ENCODE data around the gene SRP19. TPM values are rescaled to one million over a fixed set of nuclear protein-coding genes. Genes with fewer than 3 reads are reported as not detected.

SRP19 gene
- total RNA-seq, 5 donors from 2014 or later (not counting 1 experiment from before 2014, with no cell fraction given) = 34.6 to 44.9 (median 40.4) TPM

DNA sequence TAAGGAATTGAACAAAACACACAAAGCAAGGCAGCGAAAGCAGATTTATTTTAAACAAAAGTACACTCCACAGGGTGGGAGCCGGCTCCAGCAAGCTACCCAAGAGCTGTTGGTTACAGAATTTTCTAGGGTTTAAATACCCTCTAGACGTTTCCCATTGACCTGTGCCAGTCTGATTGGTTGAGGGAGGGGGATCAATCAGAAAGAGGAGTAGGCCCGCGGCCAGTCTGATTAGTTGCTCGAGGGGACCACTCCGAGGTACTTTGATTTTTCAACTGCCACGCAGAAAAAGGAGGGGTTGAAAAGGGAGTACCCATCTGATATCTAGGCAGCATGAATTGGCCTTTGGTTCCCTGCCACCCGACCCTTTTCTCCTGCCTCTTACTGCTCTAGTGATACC is 998 bp downstream of the SRP19 start:
- no CpG with 5 or more reads among the region's 9 CpGs for WGBS (ENCODE audit: insufficient coverage)
- ATAC-seq (replicated peaks in 1 of 4) (no peak), DNase-seq (no peak)
- CTCF ChIA-PET = no interaction called here
- H3K4me3 ChIP-seq (ENCODE audit: control insufficient read depth in 1 of 2, extremely low read depth in 1 of 2, low read length in 1 of 2) = peak overlapping the region; percentile 89 to 94
- Mint-ChIP-seq H3K36me3 (peaks cover 26% of the 10 kb centered on the region), H3K27ac (peak overlapping the region; percentile 43 to 96), H3K4me1 (peaks cover 32 to 46% (median 45%) of the 10 kb centered on the region in 3 donors), H3K27me3 (peaks cover 0 to 4% of the 10 kb centered on the region in 2 donors), H3K9me3 (no peaks in the 10 kb centered on the region), H3K4me3 (peak overlapping the region; percentile 95 to 98 (median 97))
- peak overlapping the region; percentile 20 for H3K27ac ChIP-seq (ENCODE audit: low read length)
- no peaks in the 10 kb centered on the region for H3K27me3 ChIP-seq (replicated peaks in 1 of 2; ENCODE audit: control insufficient read depth in 2 of 2, extremely low read depth in 1 of 2, insufficient read depth in 2 of 2, low read length in 1 of 2)
- peaks cover 17 to 28% of the 10 kb centered on the region in 2 experiments for H3K4me1 ChIP-seq (ENCODE audit: control insufficient read depth in 1 of 2, extremely low read depth in 1 of 2, insufficient read depth in 2 of 2, low read length in 2 of 2)
- POLR2A ChIA-PET = no interaction called here
- H3K9me3 ChIP-seq = no peaks in the 10 kb centered on the region
- H3K36me3 ChIP-seq (ENCODE audit: control insufficient read depth in 2 of 2, extremely low read depth in 1 of 2, insufficient read depth in 1 of 2, low read length in 1 of 2) = peaks cover 0 to 33% of the 10 kb centered on the region in 2 donors

DNA sequence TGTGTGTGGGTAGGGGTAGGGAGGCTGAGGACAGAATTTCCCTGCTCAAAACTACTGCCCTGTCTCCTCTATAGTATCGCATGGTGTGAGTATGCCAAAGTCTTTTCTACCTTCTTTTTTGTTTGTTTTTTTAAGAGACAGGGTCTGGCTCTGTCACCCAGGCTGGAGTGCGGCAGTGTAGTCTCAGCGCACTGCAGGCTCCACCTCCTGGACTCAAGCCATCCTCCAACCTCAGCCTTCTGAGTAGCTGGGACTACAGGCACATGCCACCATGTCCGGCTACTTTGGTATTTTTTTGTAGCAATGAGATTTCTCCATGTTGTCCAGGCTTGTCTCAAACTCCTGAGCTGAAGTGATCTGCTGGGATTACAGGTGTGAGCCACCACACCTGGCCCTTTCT is 2.5 kb downstream of the SRP19 start:
- Histone ChIP-seq H3K27ac (ENCODE audit: low read length) (no peak overlapping the region), H3K4me1 (ENCODE audit: control insufficient read depth in 1 of 2, extremely low read depth in 1 of 2, insufficient read depth in 2 of 2, low read length in 2 of 2) (peaks cover 17 to 28% of the 10 kb centered on the region in 2 experiments), H3K4me3 (ENCODE audit: control insufficient read depth in 1 of 2, extremely low read depth in 1 of 2, low read length in 1 of 2) (no peak overlapping the region), H3K27me3 (replicated peaks in 1 of 2; ENCODE audit: control insufficient read depth in 2 of 2, extremely low read depth in 1 of 2, insufficient read depth in 2 of 2, low read length in 1 of 2) (no peaks in the 10 kb centered on the region), H3K9me3 (no peaks in the 10 kb centered on the region), H3K36me3 (ENCODE audit: control insufficient read depth in 2 of 2, extremely low read depth in 1 of 2, insufficient read depth in 1 of 2, low read length in 1 of 2) (peaks cover 0 to 41% of the 10 kb centered on the region in 2 donors)
- 80% methylated on average over 1 of the region's 4 CpGs for WGBS (ENCODE audit: insufficient coverage)
- Mint-ChIP-seq H3K4me1 (peaks cover 36 to 52% (median 51%) of the 10 kb centered on the region in 3 donors), H3K9me3 (no peaks in the 10 kb centered on the region), H3K36me3 (peaks cover 34% of the 10 kb centered on the region), H3K4me3 (peak overlapping the region; percentile 95 to 98 (median 97)), H3K27me3 (no peaks in the 10 kb centered on the region), H3K27ac (peak overlapping the region; percentile 44 to 49)
- DNase-seq (no peak), ATAC-seq (replicated peaks in 1 of 4) (no peak)
- ChIA-PET CTCF (interaction anchor here in 1 of 2 donors (0.6 kb wide), 1 partner anchor 12 kb away, joined by 3 read pairs; no protein-coding TSS in a partner anchor), POLR2A (no interaction called here)

DNA sequence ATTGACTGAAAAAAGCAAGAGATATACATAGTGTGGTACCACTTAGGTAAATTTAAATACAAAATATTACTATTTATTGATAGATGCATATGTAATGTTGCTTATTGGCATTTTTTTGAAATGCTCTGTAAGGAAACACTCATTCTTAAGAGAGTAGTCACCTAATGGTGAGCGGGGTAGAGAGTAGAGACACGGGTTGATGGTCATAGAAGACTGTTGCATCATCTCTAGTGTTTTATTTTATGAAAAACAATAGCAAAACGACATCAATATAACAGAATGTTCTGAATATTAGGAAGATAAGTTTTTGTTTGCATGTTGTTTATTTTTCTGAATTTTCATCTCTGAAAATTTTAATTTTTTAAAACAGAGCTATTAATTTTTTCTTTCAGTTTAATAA is 4.0 kb downstream of the SRP19 start:
- Histone ChIP-seq H3K27ac (ENCODE audit: low read length) (no peak overlapping the region), H3K4me3 (ENCODE audit: control insufficient read depth in 1 of 2, extremely low read depth in 1 of 2, low read length in 1 of 2) (no peak overlapping the region), H3K9me3 (no peaks in the 10 kb centered on the region), H3K4me1 (ENCODE audit: control insufficient read depth in 1 of 2, extremely low read depth in 1 of 2, insufficient read depth in 2 of 2, low read length in 2 of 2) (peaks cover 21 to 30% of the 10 kb centered on the region in 2 experiments), H3K27me3 (replicated peaks in 1 of 2; ENCODE audit: control insufficient read depth in 2 of 2, extremely low read depth in 1 of 2, insufficient read depth in 2 of 2, low read length in 1 of 2) (no peaks in the 10 kb centered on the region), H3K36me3 (ENCODE audit: control insufficient read depth in 2 of 2, extremely low read depth in 1 of 2, insufficient read depth in 1 of 2, low read length in 1 of 2) (peaks cover 0 to 45% of the 10 kb centered on the region in 2 donors)
- no peaks in the 10 kb centered on the region for H3K27me3 Mint-ChIP-seq
- ChIA-PET POLR2A (interaction anchor here (0.7 kb wide), 3 partner anchors 151 to 158 kb away, joined by 3 to 5 read pairs (median 4); no protein-coding TSS in a partner anchor), CTCF (interaction anchor here (0.6 to 0.8 kb wide), 5 partner anchors 11 to 111 kb away, joined by 3 to 7 read pairs (median 3); partner anchors contain the start of gene DCP2 (in 1 of the 2))
- H3K4me3 Mint-ChIP-seq = no peak overlapping the region
- peaks cover 44% of the 10 kb centered on the region for H3K36me3 Mint-ChIP-seq
- DNase-seq (no peak), ATAC-seq (replicated peaks in 1 of 4) (no peak)
- WGBS (ENCODE audit: insufficient coverage) = no CpG with 5 or more reads among the region's 3 CpGs
- H3K9me3 Mint-ChIP-seq = no peaks in the 10 kb centered on the region
- H3K27ac Mint-ChIP-seq = no peak overlapping the region
- H3K4me1 Mint-ChIP-seq = peaks cover 48 to 67% (median 64%) of the 10 kb centered on the region in 3 donors

DNA sequence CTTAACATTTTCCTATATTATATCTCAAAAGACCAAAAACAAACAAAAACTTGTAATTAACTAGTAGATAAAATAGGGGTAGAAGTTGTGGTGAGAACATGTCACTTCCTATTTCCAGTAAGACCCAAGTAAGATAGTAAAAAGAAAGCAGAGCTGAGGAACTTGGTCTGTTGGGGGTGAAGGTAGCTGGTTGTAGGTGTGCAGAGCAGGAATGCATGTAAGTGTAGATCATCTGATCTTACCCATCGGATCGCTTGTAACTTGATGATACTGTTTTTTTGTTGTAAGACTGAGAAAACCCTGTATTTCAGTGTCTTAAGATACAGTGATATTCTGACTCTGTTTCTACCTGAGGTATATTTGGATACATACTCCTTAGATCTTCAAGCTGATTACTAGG is 5.7 kb downstream of the SRP19 start:
- CTCF ChIA-PET = interaction anchor here (0.7 to 1.8 kb wide), 3 partner anchors 12 to 56 kb away, joined by 3 to 4 read pairs (median 3); no protein-coding TSS in a partner anchor
- H3K27ac Mint-ChIP-seq = peak overlapping the region; percentile 10 to 62

DNA sequence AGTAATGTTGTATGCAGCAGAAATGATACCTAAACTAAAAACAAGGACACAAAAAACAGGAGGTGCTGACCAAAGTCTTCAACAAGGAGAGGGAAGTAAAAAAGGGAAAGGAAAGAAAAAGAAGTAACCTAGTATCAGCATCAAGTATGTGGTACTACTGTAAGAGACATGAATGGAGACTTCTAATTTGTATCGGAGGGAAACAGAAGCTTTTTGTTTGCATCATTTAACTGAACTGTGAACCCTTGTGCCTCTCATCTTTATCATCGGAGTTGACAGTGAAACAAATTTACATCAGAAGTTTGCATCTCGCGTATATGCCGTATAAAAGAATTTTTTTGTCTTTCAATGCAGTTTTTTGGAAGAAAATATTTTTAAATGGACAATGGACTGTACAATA is 6.3 kb downstream of the SRP19 start:
- peaks cover 0 to 53% of the 10 kb centered on the region in 2 donors for H3K36me3 ChIP-seq (ENCODE audit: control insufficient read depth in 2 of 2, extremely low read depth in 1 of 2, insufficient read depth in 1 of 2, low read length in 1 of 2)
- Mint-ChIP-seq H3K4me1 (peaks cover 33 to 59% (median 57%) of the 10 kb centered on the region in 3 donors), H3K27ac (peak overlapping the region; percentile 10 to 62), H3K9me3 (no peaks in the 10 kb centered on the region), H3K4me3 (peak overlapping the region in 1 of 3 donors; percentile 32), H3K36me3 (peaks cover 49% of the 10 kb centered on the region), H3K27me3 (no peaks in the 10 kb centered on the region)
- no peaks in the 10 kb centered on the region for H3K9me3 ChIP-seq
- H3K27ac ChIP-seq (ENCODE audit: low read length) = no peak overlapping the region
- peaks cover 13 to 14% of the 10 kb centered on the region in 2 experiments for H3K4me1 ChIP-seq (ENCODE audit: control insufficient read depth in 1 of 2, extremely low read depth in 1 of 2, insufficient read depth in 2 of 2, low read length in 2 of 2)
- DNase-seq (no peak), ATAC-seq (replicated peaks in 1 of 4) (no peak)
- H3K27me3 ChIP-seq (replicated peaks in 1 of 2; ENCODE audit: control insufficient read depth in 2 of 2, extremely low read depth in 1 of 2, insufficient read depth in 2 of 2, low read length in 1 of 2) = no peaks in the 10 kb centered on the region
- no peak overlapping the region for H3K4me3 ChIP-seq (ENCODE audit: control insufficient read depth in 1 of 2, extremely low read depth in 1 of 2, low read length in 1 of 2)
- CTCF ChIA-PET = interaction anchor here (0.5 to 1.8 kb wide), 4 partner anchors 17 to 745 kb away, joined by 3 to 4 read pairs (median 3); no protein-coding TSS in a partner anchor
- POLR2A ChIA-PET = interaction anchor here in 1 of 2 donors (1.4 kb wide), 1 partner anchor 11 kb away, joined by 4 read pairs; no protein-coding TSS in a partner anchor
- WGBS (ENCODE audit: insufficient coverage) = 100% methylated on average over 1 of the region's 5 CpGs

More for the DNA sequence above, 5.7 kb downstream of the SRP19 start:
- Histone ChIP-seq H3K36me3 (ENCODE audit: control insufficient read depth in 2 of 2, extremely low read depth in 1 of 2, insufficient read depth in 1 of 2, low read length in 1 of 2) (peaks cover 0 to 53% of the 10 kb centered on the region in 2 donors), H3K9me3 (no peaks in the 10 kb centered on the region), H3K4me1 (ENCODE audit: control insufficient read depth in 1 of 2, extremely low read depth in 1 of 2, insufficient read depth in 2 of 2, low read length in 2 of 2) (peaks cover 18 to 20% of the 10 kb centered on the region in 2 experiments), H3K4me3 (ENCODE audit: control insufficient read depth in 1 of 2, extremely low read depth in 1 of 2, low read length in 1 of 2) (no peak overlapping the region), H3K27me3 (replicated peaks in 1 of 2; ENCODE audit: control insufficient read depth in 2 of 2, extremely low read depth in 1 of 2, insufficient read depth in 2 of 2, low read length in 1 of 2) (no peaks in the 10 kb centered on the region), H3K27ac (ENCODE audit: low read length) (no peak overlapping the region)
- H3K36me3 Mint-ChIP-seq = peaks cover 49% of the 10 kb centered on the region
- POLR2A ChIA-PET = no interaction called here
- H3K27me3 Mint-ChIP-seq = no peaks in the 10 kb centered on the region
- ATAC-seq (replicated peaks in 1 of 4) = no peak
- H3K9me3 Mint-ChIP-seq = no peaks in the 10 kb centered on the region
- H3K4me1 Mint-ChIP-seq = peaks cover 40 to 64% (median 61%) of the 10 kb centered on the region in 3 donors
- DNase-seq = no peak
- H3K4me3 Mint-ChIP-seq = no peak overlapping the region
- 83% methylated on average over 1 of the region's 2 CpGs for WGBS (ENCODE audit: insufficient coverage)

DNA sequence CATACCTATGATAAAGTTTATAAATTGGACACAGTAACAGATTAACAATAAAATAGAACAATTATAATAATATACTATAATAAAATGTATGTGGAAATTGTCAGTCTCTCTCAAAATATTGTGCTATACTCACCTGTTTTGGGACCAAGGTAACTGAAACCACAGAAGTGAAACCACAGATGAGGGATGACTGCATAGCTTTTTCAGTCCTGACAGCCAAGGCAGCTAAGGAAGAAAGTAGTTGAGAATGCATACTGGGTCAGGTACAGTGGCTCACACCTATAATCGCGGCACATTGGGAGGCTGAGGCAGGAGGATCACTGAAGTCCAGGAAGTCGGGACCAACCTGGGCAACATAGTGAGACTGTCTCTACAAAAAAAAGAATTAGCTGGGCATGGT is 8.9 kb downstream of the SRP19 start:
- DNase-seq (peak in 1 of 35 experiments; percentile 21), ATAC-seq (replicated peaks in 1 of 4) (peak in 3 of 4 experiments; percentile 60 to 81 (median 77))
- Histone ChIP-seq H3K27me3 (replicated peaks in 1 of 2; ENCODE audit: control insufficient read depth in 2 of 2, extremely low read depth in 1 of 2, insufficient read depth in 2 of 2, low read length in 1 of 2) (no peaks in the 10 kb centered on the region), H3K4me1 (ENCODE audit: control insufficient read depth in 1 of 2, extremely low read depth in 1 of 2, insufficient read depth in 2 of 2, low read length in 2 of 2) (peaks cover 5 to 12% of the 10 kb centered on the region in 2 experiments), H3K9me3 (no peaks in the 10 kb centered on the region), H3K27ac (ENCODE audit: low read length) (no peak overlapping the region), H3K4me3 (ENCODE audit: control insufficient read depth in 1 of 2, extremely low read depth in 1 of 2, low read length in 1 of 2) (no peak overlapping the region), H3K36me3 (ENCODE audit: control insufficient read depth in 2 of 2, extremely low read depth in 1 of 2, insufficient read depth in 1 of 2, low read length in 1 of 2) (peaks cover 0 to 37% of the 10 kb centered on the region in 2 donors)
- Mint-ChIP-seq H3K4me3 (no peak overlapping the region), H3K9me3 (no peaks in the 10 kb centered on the region), H3K27me3 (no peaks in the 10 kb centered on the region), H3K36me3 (peaks cover 39% of the 10 kb centered on the region), H3K4me1 (peaks cover 25 to 55% (median 53%) of the 10 kb centered on the region in 3 donors), H3K27ac (peak overlapping the region; percentile 64 to 89)
- ChIA-PET POLR2A (interaction anchor here in 1 of 2 donors (0.6 kb wide), 1 partner anchor 9 kb away, joined by 4 read pairs; the partner anchor contains the start of gene SRP19), CTCF (interaction anchor here in 1 of 2 donors (0.7 kb wide), 1 partner anchor 1417 kb away, joined by 3 read pairs; no protein-coding TSS in a partner anchor)
- 63% methylated on average over 2 of the region's 3 CpGs for WGBS (ENCODE audit: insufficient coverage)
